Measurements from ENCODE around the gene SLC2A11.
A peak's percentile ranks its signal among the peaks of the same experiment; 100 is the strongest.

The SLC2A11 gene

DNA sequence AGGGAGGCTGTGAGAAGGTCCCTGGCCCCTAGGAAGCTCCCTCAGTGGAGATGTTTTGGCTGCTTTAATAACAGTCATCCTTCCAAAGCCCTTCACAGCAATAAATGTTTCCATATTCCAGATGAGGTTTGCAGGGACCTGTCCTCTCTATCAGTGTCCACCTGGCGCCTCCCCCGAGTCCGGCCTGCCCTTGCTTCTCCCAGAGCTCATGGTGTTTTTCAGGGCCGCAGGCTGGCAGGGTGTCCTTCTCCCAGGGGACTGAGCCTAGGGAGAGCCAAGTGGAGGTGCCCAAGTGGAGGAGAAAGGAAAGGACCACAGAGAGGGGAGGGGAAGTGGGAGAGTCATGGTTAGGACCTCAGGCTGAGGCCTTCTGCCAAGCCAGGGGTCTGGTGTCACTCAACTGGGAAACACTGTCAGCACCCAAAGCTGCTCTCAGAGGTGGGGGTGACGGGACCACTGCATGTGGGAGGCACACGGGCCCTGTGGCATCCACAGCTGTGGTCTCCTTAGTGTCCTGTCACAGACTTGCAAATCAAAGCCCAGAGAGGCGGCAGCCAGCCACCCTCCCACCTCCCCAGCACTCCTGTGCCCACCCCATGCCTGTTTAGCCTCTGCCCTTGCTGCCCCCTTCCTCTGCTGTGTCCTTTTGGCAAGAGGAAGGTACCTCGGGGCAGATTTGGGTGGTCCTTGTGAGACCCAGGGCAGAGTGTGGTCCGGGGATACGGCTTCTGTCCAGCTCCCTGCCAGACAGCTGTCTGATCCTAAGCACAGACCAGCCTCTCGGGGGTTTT is 25.3 kb upstream of the SLC2A11 start:
- DNase-seq = no peak

- DNase-seq = no peak
Measured at GRCh38 chr22:23833017-23833751, 24.5 kb upstream of the SLC2A11 start.

- no peak for DNase-seq
Measured at GRCh38 chr22:23833911-23834317, 23.8 kb upstream of the SLC2A11 start.

DNA sequence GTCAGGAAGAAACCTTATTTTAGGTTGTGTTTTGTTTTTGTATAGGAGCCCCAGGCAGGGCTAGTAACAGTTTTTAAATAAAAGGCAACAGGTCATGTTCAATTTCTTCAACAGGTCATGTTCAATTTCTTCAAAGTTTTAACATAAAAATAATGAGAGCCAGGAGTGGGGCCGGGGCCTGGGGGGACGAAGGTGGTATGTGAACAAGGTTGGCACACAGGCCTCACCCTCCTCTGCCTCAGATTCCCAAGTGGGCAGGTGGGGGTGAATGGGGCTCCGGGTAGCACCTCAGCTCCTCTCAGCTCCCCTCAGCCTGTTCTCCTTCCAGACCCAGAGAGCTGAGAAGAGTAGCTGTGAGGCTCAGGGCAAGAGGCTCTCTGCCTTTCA is 23.3 kb upstream of the SLC2A11 start:
- no peak for DNase-seq

- no peak for DNase-seq
Measured at GRCh38 chr22:23834793-23835483, 22.7 kb upstream of the SLC2A11 start.

DNA sequence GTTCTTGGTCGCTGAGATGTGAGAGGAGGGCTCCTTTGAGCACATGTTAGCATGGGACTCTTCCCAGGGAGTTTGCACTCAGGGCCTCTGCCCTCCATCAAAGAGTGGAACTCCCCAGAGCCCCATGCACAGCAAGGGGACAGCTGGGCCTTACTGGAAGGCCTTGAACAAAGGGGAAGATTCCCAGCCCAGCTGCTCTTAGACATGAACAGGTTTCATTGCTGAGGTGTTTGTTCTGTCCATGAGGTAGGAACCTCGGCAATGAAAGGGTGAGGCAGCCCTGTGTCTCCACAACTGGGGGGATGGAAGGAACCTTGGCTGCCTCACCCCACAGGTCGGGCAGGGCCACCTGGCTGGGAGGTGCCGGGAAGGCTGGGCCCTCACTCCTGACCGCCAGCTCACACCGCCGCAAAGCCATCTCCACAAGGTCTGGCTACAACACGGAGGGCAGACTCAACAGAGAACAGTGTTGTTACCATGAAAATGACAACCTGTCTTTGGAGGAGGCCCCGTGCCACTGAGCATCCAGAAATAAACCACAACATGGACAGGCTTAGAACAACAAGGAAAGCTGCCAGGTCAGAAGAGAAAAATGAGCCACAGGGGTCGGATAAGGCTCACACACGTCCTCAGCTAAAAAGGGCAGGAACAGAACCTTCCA is 22.1 kb upstream of the SLC2A11 start:
- DNase-seq = no peak

- DNase-seq = no peak
Measured at GRCh38 chr22:23836281-23836680, 21.4 kb upstream of the SLC2A11 start.

- DNase-seq = no peak
Measured at GRCh38 chr22:23836692-23837495, 20.8 kb upstream of the SLC2A11 start.

DNA sequence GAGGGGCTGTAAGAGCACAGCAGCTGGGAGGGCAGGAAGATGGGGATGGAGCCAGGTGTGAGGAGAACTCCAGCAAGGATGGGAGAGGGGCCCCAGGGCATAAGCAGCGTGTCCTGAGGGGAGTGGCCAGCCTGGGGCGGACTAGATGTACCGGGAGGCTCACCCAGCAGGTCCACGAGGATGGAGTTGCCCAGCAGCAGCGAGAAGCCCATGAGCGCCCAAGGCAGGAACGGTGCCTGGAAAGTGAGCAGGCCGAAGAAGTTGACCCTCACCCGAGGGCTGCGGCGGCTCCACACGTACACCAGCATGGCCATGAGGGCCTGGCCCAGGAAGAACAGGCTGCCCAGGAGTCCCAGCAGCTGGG is 20.2 kb upstream of the SLC2A11 start:
- DNase-seq = no peak

DNA sequence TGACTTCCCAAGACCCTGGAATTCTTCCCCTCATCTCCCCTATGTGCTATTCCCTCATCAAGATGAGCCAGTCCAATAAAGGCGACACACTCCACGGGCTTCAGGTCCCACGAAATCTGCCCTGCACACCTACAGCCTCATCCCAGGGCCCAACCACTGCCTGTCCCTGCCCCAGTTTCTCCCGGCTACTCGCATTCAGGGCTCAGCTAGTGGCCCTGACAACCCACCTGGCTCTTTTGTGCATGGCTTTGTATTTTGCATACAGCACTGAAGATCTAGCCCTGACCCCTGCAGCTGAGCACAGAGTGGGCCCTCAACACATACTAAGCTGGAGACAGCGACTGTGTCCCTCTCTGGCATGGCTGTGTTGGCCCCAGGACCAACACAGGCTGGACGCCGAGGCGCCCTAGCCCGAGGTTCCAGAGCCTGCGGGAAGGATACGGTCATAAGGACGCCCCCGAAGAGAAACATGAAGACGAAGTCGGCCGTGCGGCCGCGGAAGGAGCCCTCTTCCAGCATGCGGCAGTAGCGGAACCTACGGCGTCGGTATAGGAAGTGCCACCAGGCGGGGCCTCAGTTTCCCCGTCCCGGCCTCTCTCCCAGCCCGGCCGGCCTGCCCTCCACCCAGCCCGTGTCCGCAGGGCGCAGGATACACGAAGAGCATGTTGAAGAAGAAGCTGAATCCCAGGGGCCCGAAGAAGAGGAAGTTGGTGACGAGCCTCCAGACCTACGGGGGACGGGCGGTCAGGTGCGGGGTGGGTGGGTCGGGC is 19.6 kb upstream of the SLC2A11 start:
- no peak for DNase-seq

DNA sequence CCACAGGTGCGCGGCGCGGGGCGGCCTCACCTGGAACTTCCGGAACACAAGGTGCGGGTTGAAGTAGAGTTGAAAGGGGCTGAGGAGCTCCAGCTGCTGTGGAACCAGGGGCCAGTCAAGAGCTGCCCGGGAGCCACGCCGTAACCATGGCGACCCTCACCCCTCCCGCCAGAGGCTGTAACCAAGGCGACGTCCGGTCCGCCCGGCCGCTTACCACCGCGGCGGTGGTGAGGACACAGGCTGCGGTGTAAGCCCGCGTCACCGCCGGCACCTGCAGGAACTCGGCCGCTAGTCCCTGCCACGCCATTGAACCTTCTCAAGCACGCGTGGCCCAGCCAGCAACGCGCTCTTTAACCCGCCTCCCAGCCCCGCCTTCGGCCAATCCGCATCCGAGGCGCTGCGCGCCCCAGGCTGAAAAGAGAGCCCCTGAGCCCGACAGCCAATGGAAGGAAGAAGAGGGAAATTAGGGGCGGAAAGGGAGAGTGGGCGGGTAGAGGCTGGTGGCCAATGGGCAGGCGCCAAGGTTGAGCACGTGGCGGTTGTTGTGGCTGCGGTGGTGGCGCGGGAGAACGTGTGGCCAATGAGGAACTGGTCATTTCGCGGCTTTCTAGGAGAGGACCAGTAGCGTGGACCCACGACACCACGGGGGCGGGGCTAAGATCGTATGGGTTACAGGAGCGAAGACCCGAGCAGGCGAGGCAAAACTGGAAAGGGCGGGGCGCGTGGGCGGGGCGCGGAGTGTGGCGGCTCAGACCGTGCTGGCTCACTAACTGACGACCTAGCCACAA is 18.8 kb upstream of the SLC2A11 start, which contains the start of gene DERL3:
Gene DERL3, minus strand, starts transcription at position 326 of the 788 bp plus-strand sequence. Its CDS starts 19 bp downstream, at position 307.
- peak; percentile 90 for DNase-seq

- DNase-seq = no peak
Measured at GRCh38 chr22:23840026-23840425, 17.6 kb upstream of the SLC2A11 start.

DNA sequence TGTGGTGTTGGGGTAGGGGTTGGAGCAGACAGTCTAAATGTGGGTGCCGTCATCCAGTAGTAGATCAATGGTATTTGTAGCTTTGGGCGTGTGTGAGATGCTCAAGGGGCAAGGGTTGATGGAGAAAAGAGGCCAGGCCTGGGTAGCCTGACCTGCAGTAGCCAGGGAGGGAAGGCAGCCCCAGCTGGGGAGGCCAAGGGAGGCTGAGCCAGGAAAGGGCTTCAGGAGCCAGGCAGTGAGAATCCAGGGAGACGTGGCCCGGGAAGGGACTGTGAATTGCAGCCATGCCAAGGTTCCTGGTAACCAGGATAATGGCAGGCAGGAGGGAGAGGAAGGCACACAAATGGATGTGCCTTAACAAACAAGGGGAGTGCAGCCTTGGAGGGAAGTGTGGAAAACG is 16.4 kb upstream of the SLC2A11 start:
- DNase-seq = no peak

GRCh38 chr22:23841736-23842445 is 15.8 kb upstream of the SLC2A11 start:
- DNase-seq = no peak

- DNase-seq = no peak
Measured at GRCh38 chr22:23842599-23842998, 15.1 kb upstream of the SLC2A11 start.

- DNase-seq = no peak
Measured at GRCh38 chr22:23844739-23845202, 12.9 kb upstream of the SLC2A11 start.

DNA sequence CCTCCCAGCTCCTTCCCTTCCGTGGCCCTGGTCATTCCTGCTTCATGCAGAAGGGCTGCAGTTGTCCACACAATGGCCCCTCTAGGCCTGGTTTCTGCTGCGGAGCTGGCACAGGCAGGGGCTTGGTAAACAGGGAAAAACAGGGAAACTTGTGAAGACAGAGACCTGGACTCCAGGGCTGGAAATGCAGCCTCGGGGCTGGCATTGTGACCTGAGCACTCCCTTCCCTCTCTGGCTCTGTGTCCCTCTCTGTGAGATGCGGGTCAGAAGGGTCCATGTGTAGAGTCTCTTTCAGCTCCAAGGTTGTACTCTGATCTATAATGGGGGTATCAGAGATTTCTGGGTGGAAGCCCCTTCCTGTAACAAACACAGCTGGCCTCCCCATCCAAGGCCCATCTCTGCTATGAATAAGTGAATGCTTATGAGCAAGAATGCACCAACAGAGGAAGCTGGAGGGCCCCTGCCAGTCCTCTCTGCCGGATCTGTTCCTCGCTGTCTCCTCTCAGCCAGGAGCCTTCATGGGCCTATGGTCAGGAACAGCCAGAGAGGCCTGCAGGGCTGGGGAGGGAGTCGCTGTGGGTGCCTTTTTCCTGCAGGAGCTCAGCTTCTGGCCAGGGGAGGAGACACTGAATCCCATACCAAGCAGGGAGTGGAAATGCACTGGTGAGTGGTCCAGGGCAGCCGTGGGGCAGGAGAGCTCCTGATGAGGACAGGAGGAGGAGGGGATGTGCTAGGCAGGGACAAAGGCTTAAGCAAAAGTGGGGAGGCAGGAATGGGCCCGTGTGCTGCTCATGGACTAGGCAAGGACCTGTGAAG is 12.2 kb upstream of the SLC2A11 start:
- no peak for DNase-seq

GRCh38 chr22:23846081-23846469 is 11.6 kb upstream of the SLC2A11 start:
- no peak for DNase-seq

Data from NCI-H1436 treated with DMSO at 0.1 percent for 48 hours (cell line).